Fibroblast of peridontal ligament (primary cell): ENCODE results near the gene DENND10.
"Not testable (repeated sequence)": the region's sequence is repeated elsewhere in the genome, so short reads cannot be mapped to it uniquely, and the experiment has no call there.

Experiments used
- DNase-seq: peaks from one replicate; pipeline ENCODE4 v3.0.0-alpha.2; 2010; ENCODE audit errors: extremely low read depth

DENND10 gene

DNA sequence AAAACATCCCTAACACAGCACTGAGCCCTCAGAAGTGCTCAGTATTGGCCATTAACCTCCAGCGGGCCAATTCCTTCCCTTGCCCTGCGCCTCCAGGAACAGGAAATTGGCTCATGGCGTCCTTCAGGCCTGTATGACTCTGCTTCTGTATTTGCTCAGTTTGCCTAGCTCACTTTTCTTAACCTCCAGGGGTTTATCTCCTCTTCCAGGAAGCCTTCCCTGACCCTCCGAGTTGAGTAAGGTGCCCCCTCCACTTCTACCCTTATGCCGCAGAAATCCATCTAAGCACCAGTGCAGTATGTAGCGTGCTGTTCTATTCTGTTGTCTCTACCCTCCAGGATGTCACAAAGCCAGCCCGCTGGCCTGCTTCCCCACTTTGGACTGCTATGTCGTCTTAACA is 62.7 kb downstream of the DENND10 start:
- DNase-seq: no peak

- no peak for DNase-seq
These were observed 63.1 kb downstream of the DENND10 start for GRCh38 chr10:119167041-119167440.

DNA sequence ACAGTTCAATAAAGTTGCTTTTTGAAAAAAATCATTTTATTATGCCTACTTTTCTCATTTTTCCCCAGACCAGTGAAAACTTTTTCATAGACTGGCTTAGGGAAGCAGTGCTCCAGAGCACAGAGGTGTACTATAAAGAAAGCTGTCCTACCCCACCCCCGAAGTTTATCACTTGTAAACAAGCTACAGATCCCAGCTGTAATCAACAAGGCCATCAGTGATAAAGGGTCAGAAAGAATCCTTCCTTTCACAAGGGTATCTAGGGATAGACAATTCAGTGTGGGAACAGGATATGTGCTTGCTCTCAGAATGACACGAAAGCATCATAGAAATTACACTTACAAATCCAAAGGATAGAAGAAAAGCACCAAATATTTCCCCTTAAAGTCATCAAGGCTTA is 70.2 kb downstream of the DENND10 start:
- DNase-seq: no peak

GRCh38 chr10:119176166-119176565 is 72.3 kb downstream of the DENND10 start:
- DNase-seq: peak; percentile 28

GRCh38 chr10:119177708-119178371 is 73.9 kb downstream of the DENND10 start:
- DNase-seq: no peak

DNA sequence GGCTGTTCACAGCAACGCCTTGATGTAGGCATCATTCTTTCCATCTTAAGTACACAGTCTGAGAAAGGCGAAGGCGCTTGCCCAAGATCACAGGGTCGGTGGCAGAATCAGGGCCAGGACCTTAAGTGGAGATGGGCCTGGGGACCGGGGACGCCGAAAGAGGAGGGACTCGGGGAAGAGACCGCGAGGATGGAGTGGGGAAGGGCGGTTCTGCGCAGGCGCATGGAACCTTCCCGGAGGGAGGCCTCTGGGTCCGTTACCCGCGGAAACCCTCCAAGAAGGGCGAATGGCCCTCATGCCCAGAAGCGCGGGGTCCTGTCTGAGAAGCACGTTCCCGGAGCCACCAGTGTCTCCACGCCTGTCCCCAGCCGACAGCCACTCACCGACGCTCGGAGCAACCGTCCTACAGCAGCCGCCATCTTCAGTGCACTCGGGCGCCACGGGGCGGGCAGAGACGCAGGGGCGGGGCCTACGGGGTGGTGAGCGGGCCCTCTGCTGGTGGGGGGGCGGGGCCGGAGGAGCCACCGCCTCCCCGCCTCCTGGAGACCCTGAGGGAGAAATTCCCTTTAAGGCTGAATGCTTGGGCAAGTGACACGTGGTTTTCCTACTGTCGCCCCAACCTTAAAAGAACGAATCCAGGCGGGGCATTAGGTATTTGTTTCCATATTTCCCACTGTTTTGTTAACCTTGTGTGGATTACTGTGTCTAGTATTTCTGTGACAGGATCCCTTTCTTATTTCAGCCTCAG is 74.6 kb downstream of the DENND10 start, which contains the start of gene PRDX3:
Gene PRDX3, minus strand, starts transcription at position 441 of the 748 bp plus-strand sequence. Its CDS starts 22 bp downstream, at position 419.
- peak; percentile 79 for DNase-seq

- not testable (repeated sequence) for DNase-seq
These were observed 77.0 kb downstream of the DENND10 start for GRCh38 chr10:119180850-119181400.

DNA sequence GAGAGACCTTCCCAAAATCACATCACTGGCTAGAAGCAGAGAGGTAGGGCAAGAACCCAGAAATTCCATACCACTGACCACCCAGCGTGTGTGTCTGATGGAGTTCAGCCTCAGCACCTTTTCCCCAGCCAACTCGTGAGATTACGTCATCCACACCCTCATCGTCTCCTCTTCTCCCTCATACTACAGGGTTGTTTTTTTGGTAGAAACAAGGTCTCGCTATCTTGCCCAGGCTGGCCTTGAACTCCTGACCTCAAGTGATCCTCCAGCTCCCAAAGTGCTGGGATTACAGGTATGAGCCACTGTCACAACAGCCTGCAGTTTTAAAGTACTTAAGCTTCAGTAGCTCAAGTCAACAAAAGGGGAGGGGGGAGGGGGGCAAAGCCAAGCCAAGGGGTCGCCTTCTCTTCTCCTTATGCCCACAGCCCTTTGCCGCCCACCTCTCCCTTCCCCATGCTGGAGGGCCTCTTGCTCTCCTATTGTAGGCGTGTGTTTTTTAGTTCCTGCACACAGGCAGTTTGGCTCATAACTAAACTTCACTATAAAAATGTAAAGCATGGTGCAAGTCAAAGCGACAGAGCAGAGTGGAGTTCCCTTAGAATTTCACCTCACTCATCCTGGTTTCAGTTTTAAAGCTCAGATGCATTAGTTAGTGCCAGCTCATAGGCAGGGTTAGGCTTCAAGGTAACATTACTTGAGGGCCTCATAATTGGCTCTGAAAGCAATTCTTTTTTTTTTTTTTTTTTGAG is 79.9 kb downstream of the DENND10 start:
- no peak for DNase-seq
